Left ventricle myocardium superior (tissue), 1 donor: ENCODE measurements around the gene LMOD1. TPM values are rescaled to one million over a fixed set of nuclear protein-coding genes. Genes with fewer than 3 reads are reported as not detected.

Experiments used
- microRNA-seq: library from miRNA; unstranded; fragments of <30 nt; microRNA quantifications from one replicate; pipeline ENCODE4 v1.2.0, GENCODE V29; 2020; ENCODE audit warnings: borderline number of aligned reads
- total RNA-seq: library from RNA; stranded (reverse); fragmentation: NEBNext Ultra II Directional; extraction: Animal tissue kit (Norgen Biotek cat#: 25700); gene quantifications from one replicate; pipeline ENCODE4 v1.2.1, GENCODE V29; 2021
- donor health status: DM: no; HTN: yes; CAD: no; lungs with severe emphysema.

The LMOD1 gene
- total RNA-seq, 1 donor from 2014 or later = 8.0 TPM

Small RNAs within 50 kb of the gene (microRNA-seq; reads per million reads assigned to microRNA genes)
- not detected for gene MIR6739

Other genes starting within 250 kb of the LMOD1 start
- gene IPO9, start 117.4 kb downstream of the LMOD1 start, total RNA-seq = 22.1 TPM
- 129 TPM for gene SHISA4, start 57.6 kb downstream of the LMOD1 start, total RNA-seq
- gene TIMM17A, start 9.0 kb upstream of the LMOD1 start, total RNA-seq = 79.0 TPM
- 11.6 TPM for gene RNPEP, start 36.1 kb upstream of the LMOD1 start, total RNA-seq
- 0.40 TPM for gene ELF3, start 64.0 kb upstream of the LMOD1 start, total RNA-seq
- gene GPR37L1, start 176.4 kb upstream of the LMOD1 start, total RNA-seq = 0.07 TPM
- 65.1 TPM for gene ARL8A, start 198.2 kb upstream of the LMOD1 start, total RNA-seq
- gene PTPN7, start 214.1 kb upstream of the LMOD1 start, total RNA-seq = 0.92 TPM
- 2.9 TPM for gene LGR6, start 247.3 kb upstream of the LMOD1 start, total RNA-seq